Measurements from ENCODE around the gene CNGB1.

DNA sequence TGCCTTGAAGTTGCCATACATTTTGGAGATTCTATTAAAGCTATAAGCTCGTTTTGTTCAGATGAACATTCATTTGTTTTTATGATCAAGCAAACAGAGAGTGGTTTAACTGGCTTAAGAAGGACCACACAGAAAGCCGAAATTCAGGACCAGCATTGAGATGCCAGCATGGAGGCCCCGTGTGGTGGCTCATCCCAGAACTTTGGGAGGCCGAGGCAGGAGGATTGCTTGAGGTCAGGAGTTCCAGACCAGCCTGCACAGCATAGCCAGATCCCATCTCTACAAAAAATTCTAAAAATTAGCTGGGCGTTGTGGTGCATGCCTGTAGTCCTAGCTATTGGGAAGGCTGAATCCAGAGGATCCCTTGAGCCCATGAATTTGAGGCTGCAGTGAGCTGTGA lies 122.7 kb downstream of the CNGB1 start:
- TF ChIP-seq, protein P1, sequence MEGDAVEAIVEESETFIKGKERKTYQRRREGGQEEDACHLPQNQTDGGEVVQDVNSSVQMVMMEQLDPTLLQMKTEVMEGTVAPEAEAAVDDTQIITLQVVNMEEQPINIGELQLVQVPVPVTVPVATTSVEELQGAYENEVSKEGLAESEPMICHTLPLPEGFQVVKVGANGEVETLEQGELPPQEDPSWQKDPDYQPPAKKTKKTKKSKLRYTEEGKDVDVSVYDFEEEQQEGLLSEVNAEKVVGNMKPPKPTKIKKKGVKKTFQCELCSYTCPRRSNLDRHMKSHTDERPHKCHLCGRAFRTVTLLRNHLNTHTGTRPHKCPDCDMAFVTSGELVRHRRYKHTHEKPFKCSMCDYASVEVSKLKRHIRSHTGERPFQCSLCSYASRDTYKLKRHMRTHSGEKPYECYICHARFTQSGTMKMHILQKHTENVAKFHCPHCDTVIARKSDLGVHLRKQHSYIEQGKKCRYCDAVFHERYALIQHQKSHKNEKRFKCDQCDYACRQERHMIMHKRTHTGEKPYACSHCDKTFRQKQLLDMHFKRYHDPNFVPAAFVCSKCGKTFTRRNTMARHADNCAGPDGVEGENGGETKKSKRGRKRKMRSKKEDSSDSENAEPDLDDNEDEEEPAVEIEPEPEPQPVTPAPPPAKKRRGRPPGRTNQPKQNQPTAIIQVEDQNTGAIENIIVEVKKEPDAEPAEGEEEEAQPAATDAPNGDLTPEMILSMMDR (conservative IDR thresholded peaks at IDR 0.05; ENCODE audit: low read length): no peak
- no peak for TF ChIP-seq EZH2phosphoT487 (IDR thresholded peaks at IDR 0.05; ENCODE audit: borderline replicate concordance)

Data from Loucy (cell line).